ENCODE data around the gene CYP27C1.
"Not testable (repeated sequence)": the region's sequence is repeated elsewhere in the genome, so short reads cannot be mapped to it uniquely, and the experiment has no call there.

Gene CYP27C1

DNA sequence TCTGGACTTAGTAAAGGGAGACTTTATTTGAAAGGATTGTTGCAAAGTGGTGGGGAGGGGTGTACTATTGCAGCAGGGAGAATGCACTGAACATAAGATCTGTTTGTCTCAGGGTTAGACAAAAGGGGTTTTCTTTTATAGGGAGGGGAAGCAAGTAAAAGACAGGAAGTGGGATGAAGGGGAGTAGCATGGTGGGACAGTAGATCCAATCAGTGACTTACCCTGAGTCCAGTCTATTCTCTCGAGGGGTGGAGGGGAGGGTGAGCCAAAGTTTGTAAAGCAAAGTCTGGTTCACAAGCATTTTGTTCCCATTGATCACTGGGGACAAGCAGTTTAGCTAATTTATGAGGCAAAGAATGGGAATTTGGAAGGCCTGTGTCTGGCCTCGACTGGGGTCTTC lies 35.0 kb upstream of the CYP27C1 start:
- Histone ChIP-seq H3K4me3 (ENCODE audit: insufficient read depth, low read length, poor library complexity, severe bottlenecking) (no peak overlapping the region), H2AFZ (ENCODE audit: low read depth, low read length, severe bottlenecking) (no peak overlapping the region), H3K9me2 (replicated peaks; ENCODE audit: insufficient read depth, low read length) (no peaks in the 10 kb centered on the region), H3K27me3 (ENCODE audit: low read length) (no peaks in the 10 kb centered on the region), H3K36me3 (ENCODE audit: low read length) (no peaks in the 10 kb centered on the region), H3K27ac (ENCODE audit: low read depth, low read length) (no peak overlapping the region), H4K20me1 (ENCODE audit: low read depth, low read length) (no peaks in the 10 kb centered on the region), H3K9me3 (ENCODE audit: insufficient read depth, low read length) (no peaks in the 10 kb centered on the region), H3F3A (ENCODE audit: insufficient read depth) (no peaks in the 10 kb centered on the region), H3K9ac (ENCODE audit: low read length) (no peak overlapping the region), H3K79me2 (ENCODE audit: insufficient read depth, low read length) (no peaks in the 10 kb centered on the region), H3K4me2 (ENCODE audit: low read depth, low read length, poor library complexity, severe bottlenecking) (no peak overlapping the region)
- no peak for TF ChIP-seq EZH2phosphoT487 (conservative IDR thresholded peaks at IDR 0.05; ENCODE audit: low read length)
- TF ChIP-seq, protein P1, sequence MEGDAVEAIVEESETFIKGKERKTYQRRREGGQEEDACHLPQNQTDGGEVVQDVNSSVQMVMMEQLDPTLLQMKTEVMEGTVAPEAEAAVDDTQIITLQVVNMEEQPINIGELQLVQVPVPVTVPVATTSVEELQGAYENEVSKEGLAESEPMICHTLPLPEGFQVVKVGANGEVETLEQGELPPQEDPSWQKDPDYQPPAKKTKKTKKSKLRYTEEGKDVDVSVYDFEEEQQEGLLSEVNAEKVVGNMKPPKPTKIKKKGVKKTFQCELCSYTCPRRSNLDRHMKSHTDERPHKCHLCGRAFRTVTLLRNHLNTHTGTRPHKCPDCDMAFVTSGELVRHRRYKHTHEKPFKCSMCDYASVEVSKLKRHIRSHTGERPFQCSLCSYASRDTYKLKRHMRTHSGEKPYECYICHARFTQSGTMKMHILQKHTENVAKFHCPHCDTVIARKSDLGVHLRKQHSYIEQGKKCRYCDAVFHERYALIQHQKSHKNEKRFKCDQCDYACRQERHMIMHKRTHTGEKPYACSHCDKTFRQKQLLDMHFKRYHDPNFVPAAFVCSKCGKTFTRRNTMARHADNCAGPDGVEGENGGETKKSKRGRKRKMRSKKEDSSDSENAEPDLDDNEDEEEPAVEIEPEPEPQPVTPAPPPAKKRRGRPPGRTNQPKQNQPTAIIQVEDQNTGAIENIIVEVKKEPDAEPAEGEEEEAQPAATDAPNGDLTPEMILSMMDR (IDR thresholded peaks at IDR 0.05; ENCODE audit: insufficient read depth, low read length, poor library complexity, severe bottlenecking), result no peak

DNA sequence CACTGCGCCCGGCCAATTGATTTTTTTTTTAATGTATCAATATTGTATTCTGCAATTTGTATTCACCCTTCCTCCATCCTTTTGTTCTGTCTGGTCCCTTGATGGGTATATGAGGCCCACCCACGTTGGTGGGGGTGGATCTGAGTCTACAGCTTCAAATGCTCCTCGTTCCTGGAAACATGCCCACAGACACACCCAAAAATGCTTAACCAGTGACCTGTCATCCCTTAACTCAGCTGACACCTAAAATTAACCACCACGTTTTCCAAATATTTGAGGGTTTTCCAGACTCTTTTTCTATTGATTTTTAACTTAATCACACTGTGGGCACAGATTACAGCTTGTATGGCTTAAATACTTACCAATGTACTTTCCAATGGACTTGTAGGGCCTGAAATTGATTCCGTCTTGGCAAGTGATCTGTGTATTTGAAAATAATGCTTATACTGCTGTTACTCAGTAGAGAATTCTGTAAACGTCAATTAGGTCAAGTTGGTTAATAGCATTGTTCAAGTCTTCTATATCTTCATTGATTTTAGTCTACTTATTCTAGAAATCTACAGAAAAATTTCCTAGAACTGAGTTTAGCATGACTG lies 34.4 kb upstream of the CYP27C1 start:
- no peaks in the 10 kb centered on the region for H3K9me3 ChIP-seq (ENCODE audit: insufficient read depth, low read length)
- H3K79me2 ChIP-seq (ENCODE audit: insufficient read depth, low read length), result no peaks in the 10 kb centered on the region
- H3K27me3 ChIP-seq (ENCODE audit: low read length), result no peaks in the 10 kb centered on the region
- H3K4me3 ChIP-seq (ENCODE audit: insufficient read depth, low read length, poor library complexity, severe bottlenecking), result no peak overlapping the region
- H3K36me3 ChIP-seq (ENCODE audit: low read length), result no peaks in the 10 kb centered on the region
- TF ChIP-seq EZH2phosphoT487 (conservative IDR thresholded peaks at IDR 0.05; ENCODE audit: low read length), result no peak
- TF ChIP-seq, protein P1 (IDR thresholded peaks at IDR 0.05; ENCODE audit: insufficient read depth, low read length, poor library complexity, severe bottlenecking), result no peak
- H2AFZ ChIP-seq (ENCODE audit: low read depth, low read length, severe bottlenecking), result no peak overlapping the region
- no peaks in the 10 kb centered on the region for H4K20me1 ChIP-seq (ENCODE audit: low read depth, low read length)
- no peak overlapping the region for H3K9ac ChIP-seq (ENCODE audit: low read length)
- no peaks in the 10 kb centered on the region for H3K9me2 ChIP-seq (replicated peaks; ENCODE audit: insufficient read depth, low read length)
- H3K27ac ChIP-seq (ENCODE audit: low read depth, low read length), result no peak overlapping the region
- no peak overlapping the region for H3K4me2 ChIP-seq (ENCODE audit: low read depth, low read length, poor library complexity, severe bottlenecking)
- no peaks in the 10 kb centered on the region for H3F3A ChIP-seq (ENCODE audit: insufficient read depth)

DNA sequence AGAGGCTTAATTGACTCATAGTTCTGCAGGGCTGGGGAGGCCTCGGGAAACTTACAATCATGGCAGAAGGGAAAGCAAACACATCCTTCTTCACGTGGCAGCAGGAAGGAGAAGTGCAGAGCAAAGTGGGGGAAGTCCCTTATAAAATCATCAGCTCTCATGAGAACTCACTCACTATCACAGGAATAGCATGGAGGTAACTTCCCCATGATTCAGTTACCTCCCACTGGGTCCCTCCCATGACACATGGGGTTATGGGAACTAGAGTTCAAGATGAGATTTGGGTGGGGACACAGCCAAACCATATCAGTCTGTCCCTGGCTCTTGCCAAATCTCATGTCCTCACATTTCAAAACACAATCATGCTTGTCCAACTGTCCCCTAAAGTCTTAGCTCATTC lies 21.1 kb upstream of the CYP27C1 start:
- not testable (repeated sequence) for H3K4me3 ChIP-seq (ENCODE audit: insufficient read depth, low read length, poor library complexity, severe bottlenecking); H3K9ac ChIP-seq (ENCODE audit: low read length)

DNA sequence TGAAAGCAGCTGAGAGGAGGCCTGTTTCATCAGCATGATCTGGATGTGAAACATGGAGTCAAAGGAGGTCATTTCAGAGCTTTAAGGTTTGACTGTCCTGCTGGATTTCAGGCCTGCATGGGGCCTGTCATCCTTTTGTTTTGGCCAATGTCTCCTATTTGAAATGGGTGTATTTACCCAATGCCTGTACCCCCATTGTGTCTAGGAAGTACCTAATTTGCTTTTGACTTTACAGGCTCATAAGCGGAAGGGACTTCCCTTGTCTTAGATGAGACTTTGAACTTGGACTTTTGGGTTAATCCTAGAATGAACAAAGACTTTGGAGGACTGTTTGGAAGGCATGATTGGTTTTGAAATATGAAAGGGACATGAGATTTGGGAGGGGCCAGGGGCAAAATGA lies 19.3 kb upstream of the CYP27C1 start:
- Histone ChIP-seq H3K27me3 (ENCODE audit: low read length) (no peaks in the 10 kb centered on the region), H4K20me1 (ENCODE audit: low read depth, low read length) (no peaks in the 10 kb centered on the region), H3K27ac (ENCODE audit: low read depth, low read length) (no peak overlapping the region), H3K79me2 (ENCODE audit: insufficient read depth, low read length) (no peaks in the 10 kb centered on the region), H3K4me2 (ENCODE audit: low read depth, low read length, poor library complexity, severe bottlenecking) (no peak overlapping the region), H3K4me3 (ENCODE audit: insufficient read depth, low read length, poor library complexity, severe bottlenecking) (no peak overlapping the region), H3K9me3 (ENCODE audit: insufficient read depth, low read length) (0 out of 2 replicates have a peak, but pooled peaks cover 7% of the 10 kb centered on the region), H3K36me3 (ENCODE audit: low read length) (no peaks in the 10 kb centered on the region), H3K9ac (ENCODE audit: low read length) (no peak overlapping the region), H3F3A (ENCODE audit: insufficient read depth) (no peaks in the 10 kb centered on the region), H3K9me2 (replicated peaks; ENCODE audit: insufficient read depth, low read length) (no peaks in the 10 kb centered on the region), H2AFZ (ENCODE audit: low read depth, low read length, severe bottlenecking) (no peak overlapping the region)
- TF ChIP-seq, protein P1 (IDR thresholded peaks at IDR 0.05; ENCODE audit: insufficient read depth, low read length, poor library complexity, severe bottlenecking), result no peak
- no peak for TF ChIP-seq EZH2phosphoT487 (conservative IDR thresholded peaks at IDR 0.05; ENCODE audit: low read length)

More for the DNA sequence above, 21.1 kb upstream of the CYP27C1 start:
- not testable (repeated sequence) for H2AFZ ChIP-seq (ENCODE audit: low read depth, low read length, severe bottlenecking); H3K9me3 ChIP-seq (ENCODE audit: insufficient read depth, low read length); H3K27ac ChIP-seq (ENCODE audit: low read depth, low read length); H3K79me2 ChIP-seq (ENCODE audit: insufficient read depth, low read length); H3F3A ChIP-seq (ENCODE audit: insufficient read depth); H3K4me2 ChIP-seq (ENCODE audit: low read depth, low read length, poor library complexity, severe bottlenecking); H3K9me2 ChIP-seq (replicated peaks; ENCODE audit: insufficient read depth, low read length); H4K20me1 ChIP-seq (ENCODE audit: low read depth, low read length); H3K36me3 ChIP-seq (ENCODE audit: low read length); H3K27me3 ChIP-seq (ENCODE audit: low read length)

- not testable (repeated sequence) for H3F3A ChIP-seq (ENCODE audit: insufficient read depth); H3K79me2 ChIP-seq (ENCODE audit: insufficient read depth, low read length); H3K9me2 ChIP-seq (replicated peaks; ENCODE audit: insufficient read depth, low read length); H3K27me3 ChIP-seq (ENCODE audit: low read length); H3K36me3 ChIP-seq (ENCODE audit: low read length); H4K20me1 ChIP-seq (ENCODE audit: low read depth, low read length); H3K9me3 ChIP-seq (ENCODE audit: insufficient read depth, low read length); H3K4me2 ChIP-seq (ENCODE audit: low read depth, low read length, poor library complexity, severe bottlenecking); H3K27ac ChIP-seq (ENCODE audit: low read depth, low read length); H3K4me3 ChIP-seq (ENCODE audit: insufficient read depth, low read length, poor library complexity, severe bottlenecking); H3K9ac ChIP-seq (ENCODE audit: low read length); H2AFZ ChIP-seq (ENCODE audit: low read depth, low read length, severe bottlenecking)
Observed at GRCh38 chr2:127237768-127238167, 17.7 kb upstream of the CYP27C1 start.
